SKM-1 treated with dmso at 0.1 percent for 144 hours (cell line): ENCODE results near the gene ARPC1B.
"Not testable (repeated sequence)": the region's sequence is repeated elsewhere in the genome, so short reads cannot be mapped to it uniquely, and the experiment has no call there.

Experiments used
- DNase-seq: peaks from one replicate; lab custom pipeline; 2025; ENCODE audit not compliant: unreplicated experiment; lab: John Stamatoyannopoulos, UW

The ARPC1B gene

GRCh38 chr7:99408379-99409191, 34.1 kb downstream of the ARPC1B start, which contains the start of the genes BUD31 and PDAP1:
BUD31 (plus strand) TSS chr7:99408969; CDS start chr7:99411093, 2,124 bp downstream.
PDAP1 (minus strand) TSS chr7:99408597; CDS start chr7:99408548, 49 bp downstream.
- DNase-seq, result peak; percentile 92

DNA sequence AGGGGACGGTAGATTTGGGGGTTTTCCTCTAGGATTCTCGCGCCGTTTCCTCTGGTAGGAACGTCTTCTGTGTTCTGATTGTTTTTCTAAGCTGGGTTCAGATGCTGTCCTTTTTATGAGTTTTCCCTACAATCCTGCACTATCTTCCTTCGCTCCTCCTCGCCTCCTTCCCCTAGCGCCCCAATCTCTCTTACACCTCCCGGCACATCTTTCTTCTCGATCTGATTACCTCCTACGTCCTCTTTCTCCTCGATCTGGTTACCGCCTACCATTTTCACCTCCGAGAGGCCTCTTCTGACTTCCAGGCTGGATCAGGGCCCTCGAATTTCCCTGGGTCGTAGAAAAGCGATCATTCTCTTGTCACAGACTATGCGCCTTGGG, 34.7 kb downstream of the ARPC1B start:
- DNase-seq, result no peak

- DNase-seq, result no peak
Observed at GRCh38 chr7:99409806-99410205, 35.3 kb downstream of the ARPC1B start.

DNA sequence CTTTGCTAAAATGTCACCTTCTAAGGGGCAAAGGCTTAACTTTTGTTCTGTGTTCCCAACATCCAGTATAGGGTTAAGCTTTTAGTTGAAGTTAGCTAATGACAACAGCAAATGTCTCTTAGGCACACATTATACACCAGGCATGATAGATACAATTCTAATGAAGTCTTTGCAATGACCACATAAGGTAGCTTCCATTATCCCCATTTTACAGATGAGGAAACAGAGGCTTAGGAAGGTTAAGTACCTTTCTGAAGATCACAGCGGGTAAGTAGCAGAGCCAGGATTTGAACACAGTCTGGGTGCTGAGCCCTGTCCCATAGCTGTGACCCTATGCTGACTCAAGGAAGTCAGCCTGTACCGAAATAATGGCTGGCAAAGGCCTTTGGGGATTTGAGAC, 36.1 kb downstream of the ARPC1B start:
- DNase-seq, result no peak

DNA sequence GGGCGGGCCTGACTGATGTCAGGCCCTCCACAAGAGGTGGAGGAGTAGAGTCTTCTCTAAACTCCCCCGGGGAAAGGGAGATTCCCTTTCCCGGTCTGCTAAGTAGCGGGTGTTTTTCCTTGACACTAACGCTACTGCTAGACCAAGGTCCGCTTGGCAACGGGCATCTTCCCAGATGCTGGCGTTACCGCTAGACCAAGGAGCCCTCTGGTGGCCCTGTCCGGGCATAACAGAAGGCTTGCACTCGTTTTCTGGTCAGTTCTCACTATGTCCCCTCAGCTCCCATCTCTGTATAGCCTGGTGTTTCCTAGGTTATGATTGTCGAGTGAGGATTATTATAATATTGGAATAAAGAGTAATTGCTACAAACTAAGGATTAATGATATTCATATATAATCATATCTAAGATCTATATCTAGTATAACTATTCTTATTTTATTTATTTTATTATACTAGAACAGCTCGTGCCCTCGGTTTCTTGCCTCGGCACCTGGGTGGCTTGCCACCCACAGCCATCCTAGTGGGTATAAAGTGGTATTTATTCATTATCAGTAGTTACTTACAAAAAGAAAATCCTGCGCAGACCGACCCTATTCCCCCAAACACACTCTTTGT, 41.1 kb downstream of the ARPC1B start:
- DNase-seq, result peak; percentile 44

- no peak for DNase-seq
Observed at GRCh38 chr7:99418260-99418659, 43.7 kb downstream of the ARPC1B start.

- no peak for DNase-seq
Observed at GRCh38 chr7:99419323-99420021, 44.9 kb downstream of the ARPC1B start.

- no peak for DNase-seq
Observed at GRCh38 chr7:99420213-99420612, 45.7 kb downstream of the ARPC1B start.

DNA sequence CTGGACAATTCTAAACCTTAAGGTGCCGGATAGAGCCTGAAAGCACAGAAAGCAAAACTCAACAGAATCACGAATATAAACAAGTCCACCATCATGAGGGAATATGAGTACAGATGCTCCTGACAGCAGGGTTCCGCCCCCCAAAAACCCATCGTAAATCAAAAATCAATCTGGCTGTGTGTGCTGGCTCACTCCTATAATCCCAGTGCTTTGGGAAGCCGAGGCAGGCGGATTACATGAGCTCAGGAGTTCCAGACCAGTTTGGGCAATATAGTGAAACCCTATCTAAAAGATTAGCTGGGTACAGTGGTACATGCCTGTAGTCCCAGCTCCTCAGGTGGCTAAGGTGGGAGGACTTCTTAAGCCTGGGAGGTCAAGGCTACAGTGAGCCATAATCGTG, 46.5 kb downstream of the ARPC1B start:
- no peak for DNase-seq

GRCh38 chr7:99422186-99422585, 47.7 kb downstream of the ARPC1B start:
- DNase-seq, result no peak

DNA sequence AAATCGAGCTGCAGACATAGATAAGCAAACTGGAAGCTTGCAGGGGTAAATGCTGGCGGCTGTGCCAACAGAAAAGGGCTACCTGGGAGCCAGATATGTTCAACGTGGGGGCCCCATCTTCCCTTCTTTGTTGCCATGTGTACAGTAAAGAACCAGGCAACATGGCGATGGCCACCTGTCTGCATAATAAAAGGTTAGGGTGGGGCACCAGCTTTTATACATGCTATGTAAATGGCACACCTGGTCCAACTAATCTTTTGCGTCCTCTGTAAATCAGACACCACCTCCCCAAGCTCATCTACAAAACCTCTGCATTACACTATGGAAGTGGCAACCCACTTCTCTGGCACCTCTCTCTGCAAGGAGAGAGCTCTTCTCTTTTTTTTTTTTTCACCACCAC, 48.1 kb downstream of the ARPC1B start:
- DNase-seq, result no peak

- DNase-seq, result no peak
Observed at GRCh38 chr7:99424932-99425730, 50.6 kb downstream of the ARPC1B start.

- DNase-seq, result no peak
Observed at GRCh38 chr7:99428972-99429566, 54.5 kb downstream of the ARPC1B start.

DNA sequence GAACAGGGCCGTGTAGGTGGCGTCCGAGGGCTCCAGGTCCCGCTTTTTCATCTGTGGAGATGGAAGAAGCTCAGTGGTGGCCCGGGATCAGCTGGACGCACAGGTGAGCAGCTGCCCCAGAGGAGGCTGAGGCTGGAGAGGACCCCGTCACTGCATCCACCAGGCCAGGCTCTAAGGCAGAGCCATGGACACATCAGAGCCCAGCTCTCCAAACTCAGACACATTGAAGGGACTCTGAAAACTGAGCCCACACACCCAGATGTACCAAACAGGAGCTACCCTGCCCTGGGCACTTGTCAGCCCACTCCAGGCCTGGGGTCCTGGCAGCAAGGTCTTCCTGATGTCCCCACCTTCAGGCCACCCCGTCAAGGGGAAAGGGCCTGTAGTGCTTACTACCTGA, 55.2 kb downstream of the ARPC1B start:
- DNase-seq, result no peak

DNA sequence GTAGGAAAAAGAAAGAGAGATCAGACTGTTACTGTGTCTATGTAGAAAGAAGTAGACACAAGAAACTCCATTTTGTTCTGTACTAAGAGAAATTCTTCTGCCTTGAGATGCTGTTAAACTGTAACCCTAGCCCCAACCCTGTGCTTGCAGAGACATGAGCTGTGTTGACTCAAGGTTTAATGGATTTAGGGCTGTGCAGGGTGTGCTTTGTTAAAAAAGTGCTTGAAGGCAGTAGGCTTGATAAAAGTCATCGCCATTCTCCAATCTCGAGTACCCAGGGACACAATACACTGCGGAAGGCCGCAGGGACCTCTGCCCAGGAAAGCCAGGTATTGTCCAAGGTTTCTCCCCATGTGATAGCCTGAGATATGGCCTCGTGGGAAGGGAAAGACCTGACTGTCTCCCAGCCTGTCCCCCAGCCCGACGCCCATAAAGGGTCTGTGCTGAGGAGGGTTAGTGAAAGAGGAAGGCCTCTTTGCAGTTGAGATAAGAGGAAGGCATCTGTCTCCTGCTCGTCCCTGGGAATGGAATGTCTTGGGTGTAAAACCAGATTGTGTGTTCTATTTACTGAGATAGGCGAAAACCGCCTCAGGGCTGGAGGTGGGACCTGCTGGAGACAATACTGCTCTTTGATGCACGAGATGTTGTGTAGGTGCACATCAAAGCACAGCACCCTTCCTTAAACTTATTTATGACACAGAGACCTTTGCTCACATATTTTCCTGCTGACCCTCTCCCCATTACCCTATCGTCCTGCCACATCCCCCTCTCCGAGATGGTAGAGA, 57.4 kb downstream of the ARPC1B start:
- not testable (repeated sequence) for DNase-seq

- DNase-seq, result no peak
Observed at GRCh38 chr7:99433158-99433557, 58.6 kb downstream of the ARPC1B start.

- no peak for DNase-seq
Observed at GRCh38 chr7:99437946-99438572, 63.5 kb downstream of the ARPC1B start.

DNA sequence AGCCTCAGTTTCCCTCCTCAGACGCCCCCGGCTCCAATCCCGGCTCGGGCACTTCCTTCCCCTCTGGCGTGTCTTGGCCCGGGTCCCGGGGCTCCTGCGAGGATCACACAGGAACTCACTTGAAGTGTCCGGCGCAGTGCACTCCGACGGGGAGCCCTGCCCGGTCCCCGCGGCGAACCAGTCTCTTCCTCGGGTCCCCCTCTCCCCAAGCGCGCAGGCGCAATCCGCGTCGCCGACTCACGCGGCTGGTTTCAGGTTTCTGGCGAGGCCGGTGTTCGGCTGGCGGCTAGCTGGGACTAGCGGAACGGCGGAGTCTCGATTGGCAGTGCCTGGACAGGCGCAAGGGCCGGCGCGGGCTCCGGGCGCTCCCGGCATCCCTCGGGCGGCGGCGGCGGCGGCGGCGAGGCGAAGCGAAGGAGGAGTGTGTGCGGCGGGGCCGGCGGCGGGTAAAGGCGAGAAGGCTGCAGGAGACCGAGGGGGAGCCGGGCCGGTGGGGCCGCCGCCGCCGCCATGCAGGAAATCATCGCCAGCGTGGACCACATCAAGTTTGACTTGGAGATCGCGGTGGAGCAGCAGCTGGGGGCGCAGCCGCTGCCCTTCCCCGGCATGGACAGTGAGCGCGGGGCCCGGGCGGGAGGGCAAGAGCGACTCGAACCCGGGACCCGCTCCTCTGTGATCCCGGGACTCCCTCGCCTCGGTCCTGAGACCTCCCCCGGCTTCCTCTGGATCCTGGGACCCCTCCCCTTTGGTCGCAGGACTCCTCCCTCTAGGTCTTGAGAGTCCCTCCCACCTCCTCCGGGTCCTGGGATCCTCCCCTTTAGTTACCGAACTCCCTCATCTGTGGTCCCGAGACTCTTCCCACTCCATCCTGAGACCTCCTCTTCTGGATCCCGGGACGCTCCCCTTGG, 64.3 kb downstream of the ARPC1B start, which contains the start of the genes CPSF4 and PTCD1:
Gene CPSF4, plus strand, starts transcription at position 371 of the 908 bp plus-strand sequence. Its CDS starts 140 bp downstream, at position 511.
Gene PTCD1, minus strand, starts transcription at position 226 of the 908 bp plus-strand sequence. CDS start 3,556 bp downstream, outside the sequence.
- peak; percentile 90 for DNase-seq
